ENCODE data around the gene GALR3. TPM values are rescaled to one million over a fixed set of nuclear protein-coding genes. Genes with fewer than 3 reads are reported as not detected.

The GALR3 gene, protein sequence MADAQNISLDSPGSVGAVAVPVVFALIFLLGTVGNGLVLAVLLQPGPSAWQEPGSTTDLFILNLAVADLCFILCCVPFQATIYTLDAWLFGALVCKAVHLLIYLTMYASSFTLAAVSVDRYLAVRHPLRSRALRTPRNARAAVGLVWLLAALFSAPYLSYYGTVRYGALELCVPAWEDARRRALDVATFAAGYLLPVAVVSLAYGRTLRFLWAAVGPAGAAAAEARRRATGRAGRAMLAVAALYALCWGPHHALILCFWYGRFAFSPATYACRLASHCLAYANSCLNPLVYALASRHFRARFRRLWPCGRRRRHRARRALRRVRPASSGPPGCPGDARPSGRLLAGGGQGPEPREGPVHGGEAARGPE
- total RNA-seq, result not detected in 2 replicates

DNA sequence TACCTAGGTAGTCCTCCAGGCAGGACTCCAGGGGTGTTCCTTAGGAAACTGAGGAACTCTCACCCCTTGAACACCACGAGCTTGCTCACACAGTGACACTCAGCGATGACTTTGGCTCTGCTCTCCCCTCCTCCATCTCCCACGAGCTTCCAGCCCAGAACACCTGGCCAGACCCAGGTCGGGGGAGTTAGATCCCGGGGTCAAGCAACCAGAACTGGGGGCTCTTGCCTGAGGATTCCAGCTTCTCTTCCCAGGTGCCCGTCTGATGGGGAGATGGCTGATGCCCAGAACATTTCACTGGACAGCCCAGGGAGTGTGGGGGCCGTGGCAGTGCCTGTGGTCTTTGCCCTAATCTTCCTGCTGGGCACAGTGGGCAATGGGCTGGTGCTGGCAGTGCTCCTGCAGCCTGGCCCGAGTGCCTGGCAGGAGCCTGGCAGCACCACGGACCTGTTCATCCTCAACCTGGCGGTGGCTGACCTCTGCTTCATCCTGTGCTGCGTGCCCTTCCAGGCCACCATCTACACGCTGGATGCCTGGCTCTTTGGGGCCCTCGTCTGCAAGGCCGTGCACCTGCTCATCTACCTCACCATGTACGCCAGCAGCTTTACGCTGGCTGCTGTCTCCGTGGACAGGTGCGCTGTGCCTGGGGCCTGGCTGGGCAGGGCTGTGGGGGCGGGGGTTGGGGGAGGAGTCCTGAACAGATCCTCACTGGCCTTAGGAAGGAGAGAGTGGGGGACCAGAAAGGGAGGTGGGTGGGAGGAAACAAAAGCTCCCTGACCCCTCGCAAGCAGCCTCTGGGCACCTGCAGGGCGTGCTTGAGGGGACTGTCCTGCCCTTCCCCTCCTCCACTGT, at the start of gene GALR3:
GALR3 (plus strand) TSS at position 249 of the 852 bp plus-strand sequence; CDS start at position 274, 25 bp downstream.

GRCh38 chr22:37807410-37808293, 15.5 kb upstream of the GALR3 start, which contains the start of gene GCAT:
Gene GCAT (plus strand): TSS chr22:37807934. CDS start chr22:37807968, 34 bp downstream.

DNA sequence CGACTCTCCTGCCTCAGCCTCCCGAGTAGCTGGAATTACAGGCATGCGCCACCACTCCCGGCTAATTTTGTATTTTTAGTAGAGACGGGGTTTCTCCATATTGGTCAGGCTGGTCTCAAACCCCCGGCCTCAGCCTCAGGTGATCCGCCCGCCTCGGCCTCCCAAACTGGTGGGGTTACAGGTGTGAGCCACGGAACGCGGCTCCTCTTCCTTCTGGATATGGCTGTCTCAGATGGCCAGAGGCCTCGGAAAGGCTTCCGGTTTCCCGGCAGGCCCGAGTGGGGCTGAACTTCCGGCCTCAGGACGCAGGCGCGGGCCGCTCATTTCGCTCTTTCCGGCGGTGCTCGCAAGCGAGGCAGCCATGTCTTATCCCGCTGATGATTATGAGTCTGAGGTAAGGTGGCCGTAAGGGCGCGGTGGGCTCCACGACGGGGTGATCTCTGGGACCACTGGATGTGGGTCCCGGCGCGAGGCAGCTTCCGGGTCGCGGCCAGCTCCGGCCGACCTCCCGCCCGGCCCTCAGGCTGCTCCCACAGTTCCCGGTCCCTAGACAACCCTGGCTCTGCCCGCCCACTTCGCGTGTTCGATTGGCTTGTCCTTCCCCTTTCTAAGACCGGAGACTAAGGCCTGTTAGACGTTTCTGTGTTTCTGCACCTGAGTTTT, 26.0 kb downstream of the GALR3 start, which contains the start of gene EIF3L:
EIF3L (plus strand) TSS at position 331 of the 663 bp plus-strand sequence; CDS start at position 362, 31 bp downstream.

Small RNA genes lying within 50 kb of the gene (small RNA-seq; reads per million reads assigned to genes)
- not detected for gene MIR659

Other genes with a start within 250 kb of the GALR3 start
- not detected in 2 replicates for gene LGALS2, start 243.3 kb upstream of the GALR3 start, total RNA-seq
- 26.6 and 31.5 TPM in 2 replicates for gene GGA1, start 214.5 kb upstream of the GALR3 start, total RNA-seq
- gene SH3BP1, start 183.7 kb upstream of the GALR3 start, total RNA-seq, result 1.1 and 1.6 TPM in 2 replicates
- gene PDXP, start 164.7 kb upstream of the GALR3 start, total RNA-seq, result 3.5 and 3.8 TPM in 2 replicates
- 3,419 and 3,883 TPM in 2 replicates for gene LGALS1, start 147.7 kb upstream of the GALR3 start, total RNA-seq
- 12.0 and 15.5 TPM in 2 replicates for gene NOL12, start 137.0 kb upstream of the GALR3 start, total RNA-seq
- 77.6 and 83.2 TPM in 2 replicates for gene TRIOBP, start 126.3 kb upstream of the GALR3 start, total RNA-seq
- gene GCAT, start 15.4 kb upstream of the GALR3 start, total RNA-seq, result 18.9 and 23.9 TPM in 2 replicates
- 19.9 and 23.3 TPM in 2 replicates for gene ANKRD54, start 21.0 kb downstream of the GALR3 start, total RNA-seq
- 291 and 393 TPM in 2 replicates for gene EIF3L, start 26.0 kb downstream of the GALR3 start, total RNA-seq
- gene MICALL1, start 82.9 kb downstream of the GALR3 start, total RNA-seq, result 17.2 TPM in 2 replicates
- gene C22orf23, start 130.2 kb downstream of the GALR3 start, total RNA-seq, result 0.43 and 0.52 TPM in 2 replicates
- gene POLR2F, start 130.3 kb downstream of the GALR3 start, total RNA-seq, result 11.9 and 17.5 TPM in 2 replicates
- gene SOX10, start 161.2 kb downstream of the GALR3 start, total RNA-seq, result not detected in 2 replicates
- 6.7 and 7.7 TPM in 2 replicates for gene PICK1, start 234.0 kb downstream of the GALR3 start, total RNA-seq